Measurements from ENCODE around the gene TRMT2A.

TRMT2A gene

GRCh38 chr22:20106205-20106848 lies 10.7 kb downstream of the TRMT2A start:
- DNase-seq = no peak

GRCh38 chr22:20105456-20106204 lies 11.4 kb downstream of the TRMT2A start:
- DNase-seq = no peak

DNA sequence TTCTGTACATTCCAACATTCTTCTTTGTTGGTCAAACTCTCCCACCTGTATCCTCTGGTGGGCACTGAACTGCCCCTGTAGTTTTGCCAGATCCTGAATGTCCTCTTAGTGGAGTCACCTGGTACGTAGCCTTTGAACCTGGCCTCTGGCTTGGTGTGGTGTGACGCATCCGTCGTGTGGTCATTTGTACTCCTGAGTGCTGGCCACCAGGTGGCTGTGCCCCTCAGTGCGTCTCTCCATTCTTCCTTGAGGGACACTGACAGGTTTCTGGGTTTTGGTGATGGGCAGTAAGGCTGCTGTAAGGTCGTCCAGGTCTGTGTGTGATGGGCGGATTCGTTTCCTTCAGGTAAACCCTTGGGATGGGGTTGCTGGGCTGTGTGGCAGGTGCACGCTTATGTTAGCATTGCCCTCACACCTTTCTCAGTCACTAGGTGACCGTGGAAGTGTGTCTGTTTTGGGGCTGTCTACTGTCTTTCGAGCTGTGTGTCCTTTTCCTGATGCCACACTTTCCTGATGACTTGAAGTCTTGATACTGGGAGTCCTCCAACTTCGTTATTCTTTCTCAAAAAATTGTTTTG lies 14.7 kb downstream of the TRMT2A start:
- DNase-seq = no peak

DNA sequence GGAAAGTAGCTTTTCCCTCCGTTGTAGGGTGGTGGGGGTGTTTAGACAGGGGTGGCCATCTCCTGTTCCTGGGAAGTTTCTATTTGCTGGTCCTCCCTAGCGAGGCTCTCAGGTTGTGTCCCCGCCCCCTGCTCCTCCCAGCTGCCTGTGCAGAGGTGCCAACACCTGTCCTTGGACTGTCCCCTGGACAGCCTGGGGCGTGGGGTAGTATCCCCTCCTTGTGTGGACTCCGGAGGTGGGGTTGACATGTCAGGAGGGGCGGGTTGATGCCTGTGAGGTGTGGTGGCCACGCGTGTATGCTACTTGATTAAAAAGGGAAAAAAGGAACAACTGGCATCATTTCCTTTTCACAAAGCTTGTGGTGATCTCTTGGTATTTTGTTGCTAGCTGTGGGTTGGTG lies 15.4 kb downstream of the TRMT2A start:
- DNase-seq = no peak

DNA sequence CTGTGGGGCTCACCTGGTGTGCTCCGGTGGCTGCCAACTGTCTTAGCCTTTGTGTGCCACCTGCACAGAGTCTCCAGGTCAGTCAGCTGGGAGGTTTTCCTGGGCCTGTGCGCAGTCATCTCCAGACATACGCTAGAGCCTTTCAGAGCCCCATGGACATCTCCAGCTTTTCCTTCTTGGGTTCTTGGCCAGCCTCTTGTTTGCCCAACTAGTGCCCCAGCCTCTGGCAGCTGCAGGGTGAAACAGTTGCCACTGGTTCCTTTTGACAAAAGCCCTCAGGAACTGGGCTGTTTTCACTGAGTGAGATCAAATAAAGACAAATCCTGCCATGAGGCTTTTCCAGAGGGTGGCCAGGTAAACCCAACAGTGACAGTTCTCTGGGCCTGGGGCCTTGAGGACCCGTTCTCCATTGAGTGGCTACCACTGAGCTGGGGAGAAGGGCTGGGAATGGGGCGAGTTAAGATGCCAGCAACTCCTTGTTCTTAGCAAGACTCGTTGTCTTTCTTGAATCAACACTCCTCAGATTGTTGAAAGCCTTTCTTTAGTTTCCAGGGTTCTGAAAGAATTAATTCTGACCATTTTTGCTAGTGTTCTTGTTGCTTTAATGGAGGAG lies 17.8 kb downstream of the TRMT2A start:
- no peak for DNase-seq

DNA sequence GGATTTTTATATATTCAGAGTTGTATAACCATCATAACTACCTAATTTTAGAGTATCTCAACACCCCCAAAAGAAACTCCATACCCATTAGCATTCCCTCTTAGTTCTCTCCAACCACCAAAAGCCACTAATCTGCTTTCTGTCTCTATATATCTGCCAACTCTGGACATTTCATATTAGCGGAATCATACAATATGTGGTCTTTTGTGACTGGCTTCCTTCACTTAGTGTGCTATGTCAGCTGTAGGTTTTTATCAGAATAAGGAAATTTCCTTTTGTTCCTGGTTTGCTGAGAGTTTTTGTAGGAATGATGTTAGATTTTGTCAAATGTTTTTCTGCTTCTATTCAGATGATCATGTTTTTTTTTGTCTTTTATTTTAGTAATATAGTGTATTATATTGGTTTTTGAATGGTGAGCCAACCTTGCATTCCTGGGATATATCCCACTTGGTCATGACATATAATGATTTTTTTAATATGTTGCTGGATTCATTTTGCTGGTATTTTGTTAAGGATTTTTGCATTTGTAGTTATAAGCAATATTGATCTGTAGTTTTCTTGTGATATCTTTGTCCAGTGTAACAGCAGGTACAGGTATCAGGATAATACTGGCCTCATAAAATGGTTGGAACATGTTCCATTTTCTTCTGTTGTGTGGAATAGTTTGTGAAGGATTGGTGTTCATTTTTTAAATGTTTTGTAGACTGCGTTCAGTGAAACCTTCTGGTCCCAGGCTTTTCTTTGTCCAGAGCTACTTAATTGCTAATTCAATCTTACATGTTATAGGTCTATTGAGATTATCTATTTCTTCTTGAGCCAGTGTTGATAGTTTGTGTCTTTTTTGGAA lies 20.2 kb downstream of the TRMT2A start:
- no peak for DNase-seq

- no peak for DNase-seq
Measured at GRCh38 chr22:20095521-20095920, 21.5 kb downstream of the TRMT2A start.

DNA sequence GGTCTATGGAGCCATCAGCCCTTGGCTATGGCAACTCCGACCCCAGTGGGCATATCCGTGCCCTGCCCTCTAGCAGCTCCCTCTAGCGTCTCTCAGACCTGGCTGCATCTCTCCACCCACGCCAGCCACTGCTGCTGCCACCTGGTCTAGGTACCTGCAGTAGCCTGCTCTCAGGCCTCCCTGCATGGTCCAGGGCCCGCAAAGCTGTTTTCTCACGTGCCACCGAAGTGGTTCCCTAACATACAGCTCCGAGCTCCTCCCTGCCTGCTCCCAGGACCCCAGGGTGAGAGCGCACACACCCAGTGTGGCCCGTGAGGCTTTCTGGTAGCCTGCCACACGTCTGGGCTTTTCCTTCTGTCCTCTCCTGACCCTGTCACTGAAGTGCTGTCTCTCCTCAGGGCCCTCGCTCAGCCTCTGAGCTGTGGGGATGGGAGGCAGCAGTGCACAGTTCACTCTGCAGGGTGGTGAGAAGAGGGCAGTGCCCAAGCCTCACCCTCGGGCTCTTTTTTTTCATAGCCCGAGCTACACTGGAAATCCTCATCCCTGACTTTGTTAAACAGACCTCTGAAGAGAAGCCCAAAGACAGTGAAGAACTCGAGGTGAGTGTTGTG lies 22.7 kb downstream of the TRMT2A start:
- DNase-seq = no peak

- no peak for DNase-seq
Measured at GRCh38 chr22:20093418-20094196, 23.4 kb downstream of the TRMT2A start.

GRCh38 chr22:20092477-20092854 lies 24.6 kb downstream of the TRMT2A start:
- DNase-seq = no peak

DNA sequence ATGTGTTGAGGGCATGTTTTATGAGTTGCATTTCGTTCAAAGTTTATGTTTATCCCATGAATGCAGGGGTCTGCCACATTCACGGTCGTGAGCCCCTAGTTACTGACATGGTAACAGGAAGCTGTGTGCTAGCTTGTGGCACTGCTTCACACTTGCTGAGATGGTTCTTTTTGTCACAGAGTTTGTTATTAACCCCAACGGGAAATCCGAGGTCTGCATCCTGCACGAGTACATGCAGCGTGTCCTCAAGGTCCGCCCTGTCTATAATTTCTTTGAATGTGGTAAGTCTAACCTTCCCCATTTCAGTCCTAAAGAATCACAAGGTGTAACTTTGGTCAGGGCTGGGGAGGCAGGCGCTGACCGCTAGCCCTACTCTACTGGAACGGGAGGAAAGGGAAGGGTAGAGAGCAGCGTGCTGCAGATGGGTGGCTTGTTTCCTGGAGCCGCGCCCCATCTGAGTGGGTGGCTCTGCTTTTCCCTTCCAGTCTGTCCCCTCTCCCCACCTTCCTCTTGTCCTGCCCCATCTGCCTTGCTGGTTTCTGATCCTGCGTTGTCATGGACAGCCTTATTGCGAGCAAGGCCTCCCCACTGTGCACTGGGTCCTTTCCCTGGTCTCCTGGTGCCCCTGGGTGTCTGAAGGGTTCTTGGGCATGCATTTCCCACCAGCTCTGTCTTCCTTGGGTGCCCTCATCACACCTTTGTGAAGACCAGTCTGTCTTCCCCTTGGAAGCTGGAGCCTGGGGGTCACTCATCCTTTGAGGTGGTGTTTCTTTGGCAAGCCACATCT lies 25.1 kb downstream of the TRMT2A start:
- no peak for DNase-seq

DNA sequence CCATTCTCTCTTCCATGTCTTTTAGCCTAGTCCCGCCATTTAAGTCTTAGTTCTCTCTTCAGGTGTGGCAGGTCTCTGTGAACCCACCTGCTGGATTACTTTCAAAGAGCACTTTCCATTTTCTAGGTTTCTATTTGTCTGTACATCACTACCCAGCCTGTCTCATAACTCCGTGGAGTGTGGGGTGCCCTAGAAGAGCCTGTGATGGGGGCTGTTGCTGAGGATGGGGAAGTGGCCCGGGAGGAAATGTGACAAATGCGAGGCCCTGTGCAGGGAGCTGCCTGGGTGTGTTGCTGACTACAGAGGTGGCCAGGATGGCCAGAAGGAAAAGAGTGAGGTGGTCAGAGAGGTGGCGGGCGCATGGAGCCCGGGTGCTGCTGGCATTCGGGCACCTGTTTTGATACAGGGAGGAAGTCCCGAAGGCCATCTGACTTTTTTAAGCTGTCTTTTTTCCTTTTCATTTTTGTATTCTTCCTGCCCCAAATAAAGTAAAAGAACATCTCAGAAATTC lies 26.2 kb downstream of the TRMT2A start:
- no peak for DNase-seq

DNA sequence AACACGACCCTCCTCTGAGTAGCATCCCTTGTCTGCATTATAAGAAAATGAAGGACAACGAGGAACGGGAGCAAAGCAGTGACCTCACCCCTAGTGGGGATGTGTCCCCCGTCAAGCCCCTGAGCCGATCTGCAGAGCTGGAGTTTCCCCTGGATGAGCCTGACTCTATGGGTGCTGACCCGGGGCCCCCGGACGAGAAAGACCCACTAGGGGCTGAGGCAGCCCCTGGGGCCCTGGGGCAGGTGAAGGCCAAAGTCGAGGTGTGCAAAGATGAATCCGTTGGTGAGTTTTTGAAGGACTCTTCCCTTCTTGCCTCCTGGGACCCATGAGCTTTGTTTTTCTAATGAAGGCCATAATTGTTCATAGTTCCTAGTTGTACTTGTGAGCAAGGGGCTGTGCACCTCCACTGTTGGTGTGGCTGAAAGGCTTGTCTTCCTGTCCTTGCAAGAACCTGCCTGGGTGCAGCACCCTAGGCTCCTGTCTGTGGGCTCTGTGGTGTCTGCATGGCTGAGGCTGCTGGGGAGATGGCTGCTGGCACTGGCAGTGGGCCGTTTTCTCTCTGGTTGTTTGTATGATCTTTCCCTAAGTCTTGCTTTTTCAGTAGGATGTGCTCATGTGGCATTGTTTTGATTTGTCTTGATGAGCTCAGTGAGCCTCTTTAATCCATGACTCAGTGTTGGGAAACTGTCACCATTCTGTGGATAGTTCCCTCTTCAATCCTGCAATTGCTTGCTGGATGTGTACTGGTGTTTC lies 26.9 kb downstream of the TRMT2A start:
- DNase-seq = no peak

- DNase-seq = no peak
Measured at GRCh38 chr22:20089226-20089976, 27.6 kb downstream of the TRMT2A start.

- no peak for DNase-seq
Measured at GRCh38 chr22:20088263-20088648, 28.8 kb downstream of the TRMT2A start.

DNA sequence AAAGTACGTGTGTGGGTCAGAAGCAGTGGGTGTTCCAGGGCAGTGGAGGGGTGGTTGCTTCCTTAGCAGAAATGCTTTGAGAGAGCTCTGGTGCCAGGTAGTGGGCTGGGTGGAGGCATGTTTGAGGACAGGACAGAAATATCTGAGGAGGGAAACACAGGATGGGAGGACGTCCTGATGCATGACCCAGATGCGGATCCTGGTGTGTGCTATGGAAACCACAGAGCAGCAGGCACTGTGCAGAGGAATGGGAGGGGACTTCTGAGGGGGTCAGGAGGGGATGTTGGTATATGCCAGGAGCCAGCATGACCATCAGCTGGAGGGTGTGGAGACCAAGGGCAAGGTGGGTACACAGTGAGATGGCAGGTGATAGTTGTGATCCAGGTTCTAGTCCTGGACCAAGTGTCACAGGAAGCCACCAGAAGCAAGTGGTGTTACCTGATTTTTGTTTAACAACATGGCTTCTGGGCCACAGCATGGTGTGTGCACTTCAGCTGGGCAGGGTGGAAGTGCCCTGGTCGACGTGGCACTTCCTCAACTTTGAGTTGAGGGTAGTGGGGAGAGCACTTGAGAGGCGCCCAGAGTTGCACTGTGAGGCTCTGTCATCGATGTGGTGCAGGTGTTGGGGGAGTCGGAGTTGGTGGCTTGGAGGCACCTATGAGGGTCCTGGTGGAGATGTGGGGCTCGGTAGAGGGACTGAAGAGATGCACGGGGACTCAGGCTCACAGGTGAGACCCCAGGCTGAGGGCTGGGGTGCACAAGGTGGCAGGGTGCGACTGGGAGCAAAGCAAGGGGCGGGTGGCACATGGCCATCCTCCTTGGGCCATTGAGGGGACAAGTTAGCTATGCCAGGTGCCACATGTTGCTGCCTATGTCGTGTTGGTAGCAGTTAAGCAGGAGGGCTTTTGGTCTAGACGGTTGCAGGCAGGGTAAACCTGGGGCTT lies 29.4 kb downstream of the TRMT2A start:
- no peak for DNase-seq

DNA sequence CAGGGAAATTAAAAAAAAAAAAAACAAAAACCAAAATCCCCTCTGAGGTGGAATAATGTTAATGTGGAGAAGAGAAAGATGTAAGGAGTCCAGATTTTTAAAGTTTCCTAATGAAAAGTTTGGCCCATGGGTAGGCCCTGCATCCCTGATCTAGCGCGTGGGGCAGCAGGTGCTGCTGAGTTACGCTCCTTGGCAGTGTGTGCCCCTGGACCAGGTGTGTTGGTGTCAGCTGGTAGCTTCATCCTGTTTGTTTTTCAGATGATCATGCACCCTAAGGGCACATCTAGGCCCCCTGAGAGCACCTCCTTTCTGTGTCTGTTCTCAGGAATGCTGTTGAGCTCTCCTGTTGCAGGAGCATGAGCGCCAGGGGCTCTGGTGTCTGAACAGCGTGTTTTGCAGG lies 30.3 kb downstream of the TRMT2A start:
- no peak for DNase-seq

All from right kidney (tissue), 1 donor.